ENCODE data around the gene LMCD1.
A peak's percentile ranks its signal among the peaks of the same experiment; 100 is the strongest.

The LMCD1 gene, protein sequence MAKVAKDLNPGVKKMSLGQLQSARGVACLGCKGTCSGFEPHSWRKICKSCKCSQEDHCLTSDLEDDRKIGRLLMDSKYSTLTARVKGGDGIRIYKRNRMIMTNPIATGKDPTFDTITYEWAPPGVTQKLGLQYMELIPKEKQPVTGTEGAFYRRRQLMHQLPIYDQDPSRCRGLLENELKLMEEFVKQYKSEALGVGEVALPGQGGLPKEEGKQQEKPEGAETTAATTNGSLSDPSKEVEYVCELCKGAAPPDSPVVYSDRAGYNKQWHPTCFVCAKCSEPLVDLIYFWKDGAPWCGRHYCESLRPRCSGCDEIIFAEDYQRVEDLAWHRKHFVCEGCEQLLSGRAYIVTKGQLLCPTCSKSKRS

DNA sequence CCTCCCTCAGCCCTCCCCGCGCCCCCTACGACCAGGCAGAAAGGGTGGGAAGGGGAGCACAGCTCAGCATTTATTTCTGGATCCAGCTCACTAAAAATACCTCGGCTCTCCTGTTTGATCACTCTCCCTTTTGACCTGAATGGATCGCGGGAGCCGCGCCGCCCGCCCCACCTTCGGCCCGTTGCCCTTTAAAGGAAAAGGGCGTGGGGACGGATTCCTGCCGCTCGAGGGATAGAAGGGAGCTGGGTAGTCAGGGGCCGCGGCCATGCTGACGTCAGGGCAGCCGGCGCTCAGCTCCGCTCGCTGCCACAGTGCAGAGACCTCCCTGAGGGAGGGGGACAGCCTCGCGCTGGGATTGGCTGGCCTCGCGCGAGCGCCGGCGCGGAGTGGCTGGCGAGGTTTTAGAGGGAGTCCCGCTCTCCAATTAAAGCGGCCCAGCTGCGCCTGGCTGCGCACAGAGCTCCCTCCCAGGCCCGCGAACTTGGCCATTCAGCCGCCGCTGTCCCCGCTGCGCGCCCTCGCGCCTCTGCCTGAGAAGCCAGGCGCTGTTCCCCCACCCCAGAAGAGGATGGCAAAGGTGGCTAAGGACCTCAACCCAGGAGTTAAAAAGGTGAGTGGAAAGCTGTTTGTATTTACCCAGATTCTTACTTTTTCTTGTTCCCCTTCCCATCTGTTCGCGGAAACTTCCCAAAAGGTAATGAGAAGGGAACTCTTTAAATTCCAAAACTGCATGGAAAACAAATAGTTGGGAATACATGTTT, at the start of gene LMCD1:
TSS of gene LMCD1 (plus strand) at position 453 of the 761 bp plus-strand sequence. CDS start at position 569, 116 bp downstream.
- peak; percentile 99 for DNase-seq (ENCODE audit: low spot score)

DNA sequence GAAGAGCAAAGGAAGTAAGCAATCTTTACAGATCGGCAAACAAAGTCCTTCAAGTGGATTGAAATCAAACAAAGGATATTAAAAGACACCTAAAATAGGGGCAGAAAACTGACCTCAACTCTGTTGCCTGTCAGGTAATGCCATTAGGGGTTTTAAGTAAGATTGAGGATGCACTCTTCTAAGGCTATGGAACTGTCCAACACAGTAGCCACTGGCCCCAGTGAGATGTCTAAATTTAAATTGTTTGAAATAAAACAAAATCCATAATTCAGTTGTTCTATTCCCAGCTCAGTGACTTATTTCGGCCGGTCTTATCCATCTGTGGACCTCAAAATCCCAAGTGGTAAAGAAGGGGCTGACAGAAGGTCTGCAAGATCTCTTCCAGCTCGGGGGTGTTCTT, 49.5 kb upstream of the LMCD1 start:
- no peak for DNase-seq (ENCODE audit: low spot score)

DNA sequence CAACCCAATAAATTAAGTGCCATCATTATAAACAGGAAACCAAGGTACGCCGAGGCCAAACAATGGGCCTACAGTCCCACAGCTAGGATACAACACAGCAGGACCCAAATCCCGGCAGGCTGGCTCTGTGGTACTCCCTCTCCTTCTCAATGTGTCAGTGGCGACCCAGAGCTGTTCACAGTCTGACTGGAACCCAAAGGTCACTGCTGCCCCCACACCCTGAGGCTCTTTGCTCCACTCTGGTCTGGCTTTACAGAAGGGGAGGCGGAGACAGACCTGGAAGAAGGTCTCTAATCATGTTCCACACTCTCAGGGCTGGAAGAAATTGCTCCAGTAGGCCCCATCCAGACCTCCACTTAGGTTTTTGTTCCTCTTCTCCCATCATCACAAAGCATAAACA, 48.5 kb upstream of the LMCD1 start:
- DNase-seq (ENCODE audit: low spot score) = no peak

DNA sequence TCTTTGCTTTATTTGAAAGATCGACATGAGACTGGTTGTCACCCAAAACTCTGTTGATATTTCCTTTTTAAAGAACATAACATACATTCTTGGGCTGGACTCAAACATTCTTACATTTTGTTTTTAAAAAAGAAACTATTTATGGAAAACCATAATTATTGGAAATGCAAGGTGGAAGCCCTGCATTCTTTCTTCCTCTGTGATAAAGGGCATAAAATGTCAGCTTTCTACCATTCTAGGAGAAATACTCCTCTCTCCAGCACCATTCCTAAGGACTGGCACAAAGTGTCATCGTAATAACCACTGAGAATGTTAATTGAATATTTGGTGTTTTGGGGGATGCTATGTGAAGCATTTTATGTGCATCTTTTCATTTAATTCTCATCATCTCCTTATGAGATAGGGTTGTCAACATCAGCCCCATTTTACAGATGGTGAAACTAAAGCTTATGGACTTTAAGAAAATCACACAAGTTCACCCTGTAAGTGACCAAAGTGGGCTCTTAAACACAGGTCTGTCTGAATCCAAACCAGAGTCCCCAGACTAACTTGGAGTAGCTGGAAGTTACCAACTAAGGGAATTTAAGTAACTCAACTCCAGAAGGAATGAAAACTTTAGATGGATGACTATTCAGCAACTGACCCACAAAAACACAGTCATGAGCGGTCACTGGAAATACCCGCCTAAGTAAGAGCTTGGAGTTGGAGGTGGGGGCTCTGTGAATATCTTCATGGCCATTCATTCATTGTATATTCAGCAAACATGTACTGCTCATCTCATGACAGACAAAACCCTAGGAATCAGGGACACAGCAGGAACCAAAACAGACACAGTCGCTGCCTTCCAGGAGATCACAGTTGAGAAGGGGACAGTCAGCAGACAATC, 45.9 kb upstream of the LMCD1 start:
- peak; percentile 76 for DNase-seq (ENCODE audit: low spot score)

DNA sequence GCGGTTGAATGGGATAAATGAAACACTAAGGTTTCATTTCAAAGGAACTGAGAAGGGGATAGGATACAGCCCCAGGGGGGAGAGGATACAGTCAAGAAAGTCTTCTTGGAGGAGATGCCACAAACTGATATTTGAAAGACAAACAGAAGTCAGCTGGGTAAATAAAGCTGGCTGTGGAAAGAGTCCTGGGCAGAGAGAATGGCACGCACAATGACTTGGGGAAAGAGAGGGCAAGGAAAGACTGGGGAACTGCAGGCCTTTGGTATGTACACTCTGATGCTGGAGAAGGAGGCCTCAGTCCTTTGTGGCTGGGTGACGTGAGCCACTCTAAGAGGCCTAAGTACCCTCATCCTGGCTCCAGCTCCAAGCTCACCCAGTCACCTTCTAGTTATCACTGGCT, 45.2 kb upstream of the LMCD1 start:
- DNase-seq (ENCODE audit: low spot score) = no peak

DNA sequence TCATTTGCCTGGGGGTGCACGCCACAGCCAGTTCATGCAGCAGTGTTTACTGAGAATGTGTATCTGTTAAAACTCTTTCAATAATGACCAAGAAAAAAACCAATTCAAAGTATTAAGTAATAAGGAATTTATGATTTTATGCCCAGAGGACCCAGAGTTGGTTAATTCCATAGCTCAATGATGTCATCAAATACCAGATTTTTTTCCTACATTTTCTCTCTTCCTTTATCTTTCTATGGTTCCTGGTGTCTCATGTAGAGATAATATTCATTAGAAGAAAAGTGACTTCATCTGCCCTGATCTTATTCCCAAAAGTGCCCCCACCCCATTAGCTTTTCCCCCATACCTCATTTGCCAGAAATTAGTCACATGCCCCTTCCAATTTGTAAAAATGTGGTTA, 44.6 kb upstream of the LMCD1 start:
- no peak for DNase-seq (ENCODE audit: low spot score)

DNA sequence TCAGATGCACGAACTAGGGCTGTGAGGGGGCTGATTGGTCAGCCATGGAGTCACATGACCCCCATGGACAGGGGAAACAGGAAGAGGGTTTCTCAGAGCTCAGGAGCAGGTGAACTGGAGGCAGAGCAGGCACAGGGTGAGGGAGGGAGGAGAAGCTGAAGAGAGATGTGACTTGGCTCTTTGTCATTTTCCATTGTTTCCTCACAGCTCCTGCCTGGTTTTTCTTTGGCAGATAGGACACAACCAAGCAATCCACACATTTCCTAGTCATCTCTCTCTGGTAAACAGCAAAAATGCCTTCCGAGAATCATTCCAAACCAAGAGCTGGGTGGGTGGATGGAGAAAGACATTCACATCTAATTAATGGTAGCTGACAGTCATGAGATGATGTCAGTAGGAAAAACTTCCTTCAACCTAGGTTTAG, 43.4 kb upstream of the LMCD1 start:
- peak; percentile 23 for DNase-seq (ENCODE audit: low spot score)

DNA sequence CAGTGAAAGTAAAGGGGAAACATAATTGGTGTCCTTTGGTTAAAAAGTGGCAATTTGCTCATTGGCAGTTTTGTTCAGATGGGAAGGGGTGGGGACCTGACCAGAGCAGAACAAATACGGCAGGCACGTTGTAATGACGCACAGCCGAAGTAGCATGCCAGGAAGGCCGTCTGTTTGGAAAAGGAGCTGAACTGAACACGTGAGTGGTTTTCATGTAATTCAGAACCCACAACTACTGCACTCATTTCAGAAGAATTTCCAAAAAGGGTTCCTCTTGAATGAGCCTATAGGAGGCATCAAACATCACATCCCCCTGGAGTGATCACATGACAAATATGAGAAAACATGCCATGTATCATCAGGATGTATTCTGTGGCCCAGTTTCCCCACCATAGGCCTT, 42.9 kb upstream of the LMCD1 start:
- peak; percentile 72 for DNase-seq (ENCODE audit: low spot score)

DNA sequence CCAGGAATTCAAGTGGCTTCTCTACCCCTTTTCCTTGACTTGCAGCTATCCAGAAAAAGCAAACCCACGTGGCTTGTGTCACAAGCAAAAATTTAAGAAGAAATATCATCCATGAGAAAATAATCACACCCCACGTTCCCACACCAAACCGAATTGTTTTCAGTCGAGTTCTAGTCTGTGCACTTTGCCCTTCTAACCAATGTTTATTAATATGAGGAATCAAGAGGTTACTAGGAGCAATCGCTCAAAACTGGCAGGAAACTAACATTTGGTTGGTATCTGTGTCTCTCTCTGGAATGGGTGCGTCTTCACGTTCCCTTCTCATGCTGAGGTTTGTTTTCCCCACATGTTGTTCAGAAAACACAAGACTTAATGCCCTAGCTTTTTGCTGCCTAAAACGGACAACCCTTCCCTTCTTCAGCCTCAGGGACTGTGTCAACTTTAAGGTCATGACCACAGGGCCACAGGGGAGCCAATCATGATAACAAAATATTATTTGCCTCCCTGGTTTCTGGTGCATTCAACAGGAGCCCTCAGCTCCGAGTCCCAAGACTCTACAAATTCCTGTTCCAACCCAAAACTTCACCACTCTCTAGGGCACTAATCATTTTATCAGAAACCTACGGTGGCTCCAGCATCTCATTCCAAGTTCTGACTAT, 41.4 kb upstream of the LMCD1 start:
- no peak for DNase-seq (ENCODE audit: low spot score)

DNA sequence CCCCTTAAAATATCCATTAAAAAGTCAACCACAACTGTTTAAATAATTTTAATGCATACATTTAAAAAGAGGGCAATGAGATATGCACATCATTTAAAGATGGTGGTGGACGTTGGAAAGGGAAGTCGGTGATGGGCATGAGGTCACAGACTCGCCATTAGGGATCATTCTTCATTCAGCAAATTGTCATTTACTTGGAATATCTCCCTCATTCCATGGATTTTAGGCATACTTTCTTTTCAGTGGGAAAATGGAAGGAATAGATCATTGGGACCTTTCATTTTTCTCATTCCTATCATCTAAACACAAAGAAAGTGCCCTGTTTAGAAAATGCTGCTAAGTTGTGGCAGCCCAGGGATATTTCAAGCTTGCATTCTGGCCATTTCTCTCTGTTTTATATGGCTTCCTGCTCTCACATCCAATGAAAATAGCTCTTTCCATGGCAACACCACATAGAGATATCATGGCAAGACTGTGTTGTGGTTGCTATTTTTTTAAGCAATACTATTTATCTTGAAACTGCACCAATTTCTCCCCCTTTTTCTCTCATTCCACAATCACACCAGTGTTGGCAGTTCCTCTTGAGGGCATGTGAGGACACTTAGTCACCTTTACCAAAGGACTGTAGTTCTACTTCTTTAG, 40.7 kb upstream of the LMCD1 start:
- DNase-seq (ENCODE audit: low spot score) = peak; percentile 53

DNA sequence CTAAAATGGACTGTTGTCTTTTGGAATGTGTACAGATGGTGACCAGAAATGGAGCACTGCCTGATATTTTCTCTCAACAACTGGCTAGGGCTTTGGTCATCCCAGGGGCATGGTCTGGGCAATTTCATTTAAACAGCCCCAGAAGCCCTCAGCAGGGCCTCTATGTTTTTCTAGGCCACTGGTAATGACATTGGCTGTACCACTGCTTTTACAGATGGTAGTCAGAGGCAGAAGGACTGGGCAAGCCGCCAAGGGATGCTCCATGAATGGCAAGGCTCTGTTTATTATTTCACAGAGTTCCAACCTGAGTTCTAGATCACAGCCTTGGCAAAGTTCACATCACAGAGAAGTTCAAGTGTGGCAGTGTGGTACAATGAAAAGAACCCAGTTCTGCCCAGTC, 37.0 kb upstream of the LMCD1 start:
- DNase-seq (ENCODE audit: low spot score) = peak; percentile 19

DNA sequence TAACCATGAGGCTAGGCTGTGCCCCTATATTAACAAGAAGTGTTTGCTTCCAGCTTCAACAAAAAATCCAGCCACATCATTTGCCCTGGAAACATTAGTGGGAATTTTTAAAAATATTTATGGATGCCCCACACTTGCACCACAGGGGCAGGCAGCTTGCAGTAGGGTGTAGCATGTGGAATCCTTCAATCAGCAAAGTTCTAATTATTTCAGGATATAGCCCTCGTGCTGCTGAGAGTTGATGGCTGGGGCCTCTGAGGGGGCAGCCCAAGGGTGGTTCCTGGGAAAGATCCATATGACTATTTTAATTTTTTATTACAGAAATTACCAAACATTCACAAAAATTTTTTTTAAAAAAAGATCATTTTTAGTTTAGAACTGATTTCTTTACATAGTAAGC, 35.1 kb upstream of the LMCD1 start:
- DNase-seq (ENCODE audit: low spot score) = no peak

DNA sequence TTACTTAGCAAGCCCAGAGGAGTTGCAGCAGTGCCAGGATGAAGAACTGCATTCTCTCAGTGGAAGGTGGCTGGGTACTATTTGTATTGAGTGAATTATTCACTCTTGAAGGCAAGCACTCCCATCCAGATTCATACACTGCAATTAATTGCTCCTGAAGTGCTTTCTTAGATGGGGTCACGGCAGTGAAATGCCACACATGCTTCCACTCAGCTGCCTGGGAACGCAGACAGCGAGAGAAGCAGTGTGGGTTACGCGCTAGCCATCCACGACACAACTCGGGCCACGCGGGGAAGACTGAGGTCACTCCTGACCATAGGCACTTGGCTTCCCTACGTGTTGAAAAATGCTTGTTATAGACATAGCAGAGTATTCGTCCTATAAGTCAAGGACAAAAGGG, 30.8 kb upstream of the LMCD1 start:
- peak; percentile 34 for DNase-seq (ENCODE audit: low spot score)

DNA sequence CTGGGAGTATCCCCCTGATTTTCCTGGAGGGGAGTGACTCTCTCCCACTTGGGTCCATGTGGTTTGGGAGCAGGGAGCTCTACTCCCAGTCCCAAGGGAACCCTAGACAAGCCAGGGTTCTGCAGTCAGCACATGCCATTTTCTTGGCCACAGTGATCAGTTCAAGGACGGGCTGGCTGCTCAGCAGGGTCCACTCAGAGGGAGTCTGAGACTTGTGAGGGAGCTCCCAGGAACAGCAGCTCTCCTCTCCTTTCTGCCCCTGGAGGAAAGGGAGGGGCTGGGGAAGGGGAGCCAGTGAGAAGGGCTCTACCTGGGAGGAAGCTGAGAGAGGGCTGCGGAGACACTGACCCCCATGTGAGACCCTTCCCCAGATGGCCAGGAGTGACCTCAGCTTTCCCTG, 29.1 kb upstream of the LMCD1 start:
- no peak for DNase-seq (ENCODE audit: low spot score)

DNA sequence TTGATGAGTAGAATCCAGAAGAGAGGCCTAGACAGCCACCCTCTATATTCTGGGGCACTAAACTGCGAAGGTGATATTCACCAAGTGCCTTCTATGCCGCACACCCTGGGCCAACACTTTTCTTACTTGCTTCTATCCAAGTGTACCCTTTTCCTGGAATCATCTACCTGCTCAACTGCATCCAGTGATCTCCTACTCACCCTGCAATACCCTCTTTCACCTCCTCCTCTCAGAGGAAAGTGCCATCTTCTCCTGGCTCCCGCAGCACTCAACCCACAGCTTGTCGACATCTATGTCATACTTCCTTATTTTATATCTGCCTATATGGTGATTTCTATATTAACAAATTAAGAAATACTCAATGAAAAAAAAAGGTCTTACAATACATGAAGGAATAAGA, 28.6 kb upstream of the LMCD1 start:
- DNase-seq (ENCODE audit: low spot score) = no peak

DNA sequence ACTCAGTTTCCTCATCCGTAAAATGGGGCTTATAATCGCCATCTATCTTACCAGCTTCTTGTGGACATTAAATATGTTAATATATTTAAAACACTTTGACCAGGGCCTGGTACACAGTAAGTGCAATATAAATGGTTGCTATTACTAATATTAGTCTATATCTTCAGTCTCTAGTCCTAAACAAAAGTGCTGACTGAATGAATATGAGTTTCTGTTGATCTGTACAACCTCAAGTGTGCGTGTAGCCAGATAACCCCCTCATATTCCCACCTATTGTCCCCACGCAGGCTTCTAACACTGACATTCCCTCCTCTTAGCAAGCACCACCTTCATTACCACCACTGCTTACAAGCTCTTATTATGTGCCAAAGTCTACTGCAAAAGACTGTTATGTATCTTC, 27.6 kb upstream of the LMCD1 start:
- no peak for DNase-seq (ENCODE audit: low spot score)

DNA sequence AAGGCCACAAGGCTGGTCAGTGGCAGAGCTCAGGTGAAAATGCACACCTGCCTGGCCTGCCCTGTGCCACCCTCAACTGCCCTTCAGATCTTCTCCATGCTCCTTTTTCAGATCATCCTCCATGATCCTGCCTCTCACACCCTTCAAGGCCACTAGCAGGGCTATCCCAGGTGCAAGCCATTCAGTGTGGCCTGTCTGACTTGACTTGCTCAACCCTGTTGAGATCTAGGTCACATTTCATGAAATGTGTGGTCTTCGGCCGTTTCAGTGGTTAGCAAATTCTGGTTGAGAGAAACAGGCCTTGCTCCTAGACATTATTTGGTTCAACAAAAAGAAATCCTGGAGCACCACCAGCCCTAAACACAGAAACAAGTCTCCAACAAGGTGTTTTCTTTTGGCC, 26.6 kb upstream of the LMCD1 start:
- DNase-seq (ENCODE audit: low spot score) = no peak

DNA sequence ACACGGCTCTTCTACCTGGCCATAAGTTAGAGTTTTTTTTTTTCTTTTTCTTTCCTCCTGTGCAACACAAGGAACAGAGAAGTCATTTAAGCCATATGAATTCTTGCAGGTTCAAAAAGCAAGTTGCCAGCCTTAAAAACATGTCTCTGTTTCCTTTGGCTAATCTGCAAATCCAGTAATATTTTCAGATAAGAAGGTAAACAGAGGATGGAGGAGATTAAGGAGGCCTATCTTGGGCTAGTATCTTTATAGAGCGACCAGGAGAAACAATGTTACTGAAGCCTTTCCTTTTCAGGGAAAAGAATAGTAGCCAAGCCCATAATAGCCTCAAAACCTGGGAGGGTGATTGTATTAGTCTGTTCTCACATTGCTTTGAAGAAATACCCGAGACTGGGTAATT, 20.9 kb upstream of the LMCD1 start:
- DNase-seq (ENCODE audit: low spot score) = no peak

DNA sequence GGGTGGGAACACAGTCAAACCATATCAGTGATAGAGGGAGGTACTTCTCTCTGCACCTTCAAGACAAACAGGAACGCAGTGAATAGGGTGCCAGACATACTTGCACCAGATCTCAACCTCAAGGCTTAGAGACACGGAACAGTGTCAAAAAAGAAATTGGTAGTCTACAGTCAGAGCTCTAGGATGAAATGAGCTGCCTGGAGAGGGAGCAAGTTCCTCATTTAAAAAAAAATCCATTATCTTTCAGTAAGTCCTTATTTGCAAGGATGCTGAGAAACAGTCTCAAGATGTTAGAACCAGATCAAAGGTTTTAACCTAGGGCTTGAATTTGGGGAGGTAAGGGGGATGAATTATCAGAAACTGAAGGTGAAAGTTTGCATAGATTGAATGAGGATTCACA, 20.2 kb upstream of the LMCD1 start:
- no peak for DNase-seq (ENCODE audit: low spot score)

DNA sequence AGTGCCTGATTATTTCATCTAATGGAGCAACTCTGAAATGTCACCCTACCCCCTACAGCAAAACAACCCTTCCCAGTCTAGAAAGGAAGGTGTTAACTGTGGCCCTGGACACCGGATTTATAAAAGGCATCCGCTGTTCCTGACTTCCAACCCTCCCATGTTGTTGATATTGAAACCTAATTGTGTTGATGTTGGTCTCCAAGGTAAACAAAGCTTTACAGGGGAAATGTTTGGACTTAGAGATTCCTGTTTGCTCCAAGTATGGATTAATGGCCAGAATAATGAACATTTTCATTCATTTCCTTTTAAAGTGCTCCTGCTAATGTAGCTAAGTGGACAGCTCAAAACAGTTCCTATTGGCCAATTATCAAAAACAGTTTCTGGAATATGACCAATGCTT, 19.4 kb upstream of the LMCD1 start:
- DNase-seq (ENCODE audit: low spot score) = no peak

DNA sequence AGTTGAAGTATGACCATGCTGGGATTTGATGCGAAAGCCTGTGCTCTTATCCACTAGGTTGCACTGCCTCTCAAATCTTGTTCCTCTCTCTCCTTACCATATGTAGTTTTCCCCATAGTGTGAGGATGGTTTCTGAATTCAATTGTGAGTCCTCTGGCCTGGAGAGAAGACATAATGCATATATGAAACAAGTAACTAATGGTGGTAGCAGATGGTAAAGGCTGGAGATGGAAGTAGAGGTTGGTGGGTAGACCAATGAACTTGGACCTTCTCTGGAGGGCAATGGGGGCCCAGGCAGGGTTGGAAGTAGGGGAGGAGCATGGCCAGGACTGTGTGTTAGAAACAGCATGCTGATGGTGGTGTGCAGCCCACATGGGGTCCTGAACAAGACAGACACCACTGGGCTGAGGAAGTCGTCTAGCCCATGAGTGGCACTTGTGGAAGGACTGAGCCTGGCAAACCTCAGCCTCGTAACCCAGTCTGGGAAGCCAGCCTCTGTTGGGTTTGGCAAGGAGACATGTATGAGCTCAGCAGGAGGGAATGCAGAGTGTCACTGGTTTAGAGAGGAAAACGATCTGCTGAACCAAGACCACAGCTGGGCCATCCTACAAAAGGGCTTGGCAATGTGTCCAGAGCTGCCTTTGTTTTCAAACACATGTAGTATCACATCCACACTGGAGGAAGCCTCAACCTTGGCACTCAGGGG, 18.5 kb upstream of the LMCD1 start:
- DNase-seq (ENCODE audit: low spot score) = peak; percentile 99
